Measurements from ENCODE around the gene BTLA.
A peak's percentile ranks its signal among the peaks of the same experiment; 100 is the strongest.
"Not testable (repeated sequence)": the region's sequence is repeated elsewhere in the genome, so short reads cannot be mapped to it uniquely, and the experiment has no call there.

BTLA gene

DNA sequence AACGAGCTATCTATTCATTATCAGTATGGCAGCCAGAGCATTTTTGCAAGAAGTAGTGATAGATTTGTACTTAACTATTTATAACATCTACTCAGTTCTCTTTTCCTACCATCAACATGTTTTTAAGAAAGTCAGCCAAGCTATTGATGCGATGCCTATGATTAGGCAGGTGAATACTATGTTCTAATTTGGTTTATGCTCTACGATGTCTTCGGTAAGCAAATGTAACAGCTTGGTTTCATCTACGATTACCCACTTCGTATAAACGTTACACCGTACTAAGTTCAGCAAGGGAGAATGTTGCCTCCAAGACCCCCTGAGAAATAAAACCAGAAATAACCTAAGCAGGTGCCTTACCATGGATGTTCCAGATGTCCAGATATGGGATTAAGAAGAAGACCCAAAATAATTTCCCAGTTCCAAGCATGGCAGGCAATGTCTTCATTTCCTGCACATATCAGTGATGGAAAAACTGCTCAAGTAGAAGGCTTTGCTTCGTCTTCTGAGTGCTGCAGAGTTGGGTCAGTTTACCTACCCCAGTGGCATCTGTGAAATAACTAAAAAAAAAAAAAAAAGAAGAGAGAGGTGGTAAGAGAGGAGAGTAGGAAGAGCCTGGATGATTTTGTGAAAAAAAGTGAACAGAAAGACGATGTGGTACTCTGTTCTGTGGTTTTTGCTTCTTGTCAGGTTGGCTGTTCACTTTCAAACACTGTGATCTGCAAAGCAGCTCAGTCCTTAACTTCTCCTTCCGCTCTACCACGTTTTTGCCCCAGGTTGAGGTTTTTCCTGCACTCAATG lies at the start of gene BTLA:
TSS of gene BTLA (minus strand) at position 559 of the 798 bp plus-strand sequence. CDS start at position 445, 114 bp downstream.
- DNase-seq, result no peak

GRCh38 chr3:112546216-112546759 lies 47.0 kb upstream of the BTLA start:
- DNase-seq, result no peak

GRCh38 chr3:112539825-112540650 lies 40.8 kb upstream of the BTLA start:
- no peak for DNase-seq

GRCh38 chr3:112531358-112531781 lies 32.1 kb upstream of the BTLA start:
- DNase-seq, result peak; percentile 21

- DNase-seq, result no peak
These were observed 31.3 kb upstream of the BTLA start for GRCh38 chr3:112530573-112530972.

DNA sequence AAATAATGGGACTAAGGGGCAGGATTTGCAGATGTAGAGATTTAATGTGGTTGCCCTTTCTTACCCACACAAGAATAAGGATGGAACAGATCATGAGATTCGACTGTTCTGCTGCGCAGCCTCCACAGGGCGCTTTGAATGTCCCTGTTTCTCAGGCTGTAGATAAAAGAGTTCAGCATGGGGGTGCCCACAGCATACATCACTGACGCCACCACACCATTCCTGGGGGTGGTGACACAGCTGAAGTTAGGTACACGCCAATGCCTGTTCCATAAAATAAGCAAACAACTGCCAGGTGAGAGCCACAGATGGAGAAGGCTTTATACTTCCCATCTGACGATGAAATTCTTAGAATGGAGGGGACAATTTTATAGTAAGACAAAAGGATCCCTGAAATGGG lies 24.9 kb upstream of the BTLA start:
- not testable (repeated sequence) for DNase-seq

- DNase-seq, result peak; percentile 35
These were observed 20.2 kb upstream of the BTLA start for GRCh38 chr3:112519424-112520001.

DNA sequence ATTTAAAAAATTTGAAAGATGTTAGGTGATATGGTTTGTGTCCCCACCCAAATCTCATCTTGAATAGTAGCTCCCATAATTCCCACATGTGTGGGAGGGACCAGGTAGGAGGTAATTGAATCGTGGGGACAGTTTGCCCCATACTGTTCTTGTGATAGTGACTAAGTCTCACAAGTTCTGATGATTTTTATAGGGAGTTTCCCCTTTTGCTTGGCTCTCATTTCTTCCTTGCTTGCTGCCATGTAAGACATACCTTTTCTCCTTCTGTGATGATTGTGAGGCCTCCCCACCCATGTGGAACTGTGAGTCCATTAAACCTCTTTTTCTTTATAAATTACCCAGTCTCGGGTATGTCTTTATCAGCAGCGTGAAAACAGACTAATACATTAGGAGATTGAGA lies 19.7 kb upstream of the BTLA start:
- DNase-seq, result not testable (repeated sequence)

DNA sequence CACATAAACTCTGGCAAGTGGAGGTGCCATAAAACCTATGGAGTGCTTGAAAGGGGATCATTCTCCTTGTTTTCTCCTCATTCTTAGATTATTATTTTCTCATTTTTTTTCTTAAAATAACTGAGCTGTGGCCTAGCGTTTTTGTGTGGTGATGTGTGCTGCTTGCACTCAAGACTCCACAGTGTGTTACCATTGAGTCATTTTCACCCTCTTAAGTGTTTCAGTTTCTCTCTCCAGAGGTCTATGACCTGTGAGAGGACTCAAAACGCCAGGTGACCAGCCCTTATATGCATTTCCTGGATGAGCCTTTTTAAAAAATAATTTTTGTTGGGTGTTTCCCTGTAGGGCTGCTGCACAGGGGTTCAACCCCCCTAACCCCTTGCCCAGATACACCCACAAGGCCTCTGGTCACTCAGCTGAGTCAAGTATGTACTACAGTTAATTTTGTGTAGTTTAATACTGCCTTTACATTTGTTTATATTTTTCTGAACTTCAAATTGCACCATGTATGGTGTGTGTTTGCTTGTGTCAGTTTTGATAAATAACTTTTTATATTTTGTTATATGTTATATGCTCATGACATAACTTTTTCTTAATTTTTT lies 15.4 kb upstream of the BTLA start:
- no peak for DNase-seq

DNA sequence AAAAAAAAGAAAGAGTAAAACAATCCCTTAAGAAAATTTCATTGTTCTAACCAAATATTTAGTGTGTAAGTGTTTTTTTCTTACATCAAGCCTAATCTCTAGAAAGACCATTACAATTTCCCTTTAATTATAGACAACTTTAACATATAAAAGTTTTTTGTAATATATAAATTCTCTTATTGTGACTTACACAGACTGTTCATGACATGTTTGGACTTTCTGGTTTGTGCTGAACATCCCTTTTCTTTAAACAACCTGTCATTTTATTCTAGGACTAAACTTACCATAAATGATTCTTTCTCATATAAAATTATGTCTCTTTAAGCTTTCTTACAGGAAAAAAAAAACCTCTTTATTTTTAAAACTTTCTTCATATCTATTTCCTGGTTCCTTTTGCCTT lies 13.0 kb upstream of the BTLA start:
- no peak for DNase-seq

DNA sequence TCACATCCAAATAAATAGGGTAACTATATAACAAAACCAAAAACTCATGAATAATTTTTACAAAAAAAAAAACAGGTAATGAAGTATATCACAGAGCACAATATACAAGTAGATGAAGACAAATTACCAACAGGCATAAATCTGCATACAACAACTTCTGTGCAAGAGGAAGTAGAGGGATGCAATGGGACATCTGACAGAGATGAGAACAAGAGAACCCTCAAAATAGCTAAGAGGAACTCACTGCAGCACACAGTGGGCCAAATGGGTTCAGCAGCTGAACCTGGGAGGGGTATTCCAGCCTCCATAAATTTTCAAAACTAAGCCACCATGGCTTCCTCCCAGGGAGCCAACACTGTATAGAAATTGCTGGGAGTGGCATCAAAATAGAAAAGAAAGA lies 9.6 kb upstream of the BTLA start:
- DNase-seq, result no peak

DNA sequence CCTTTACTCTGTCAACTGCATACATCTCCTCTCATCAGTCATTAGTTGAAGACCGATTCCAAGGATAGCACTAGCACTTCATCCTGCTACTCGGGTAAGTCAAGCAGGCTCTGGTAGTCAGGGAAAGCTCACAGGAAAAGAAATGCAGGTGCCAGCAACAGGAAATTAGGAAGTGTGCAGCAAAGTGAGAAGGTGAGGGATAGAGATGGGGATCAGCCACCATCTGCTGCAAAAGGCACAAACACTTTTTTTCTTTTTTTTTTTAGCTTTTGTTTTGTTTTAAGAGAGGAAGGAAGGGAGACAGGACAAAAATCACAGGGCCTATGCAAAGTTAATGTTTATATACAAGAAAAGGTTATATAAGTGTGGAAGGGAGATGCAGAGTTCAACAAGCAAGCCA lies 9.0 kb upstream of the BTLA start:
- peak; percentile 42 for DNase-seq

DNA sequence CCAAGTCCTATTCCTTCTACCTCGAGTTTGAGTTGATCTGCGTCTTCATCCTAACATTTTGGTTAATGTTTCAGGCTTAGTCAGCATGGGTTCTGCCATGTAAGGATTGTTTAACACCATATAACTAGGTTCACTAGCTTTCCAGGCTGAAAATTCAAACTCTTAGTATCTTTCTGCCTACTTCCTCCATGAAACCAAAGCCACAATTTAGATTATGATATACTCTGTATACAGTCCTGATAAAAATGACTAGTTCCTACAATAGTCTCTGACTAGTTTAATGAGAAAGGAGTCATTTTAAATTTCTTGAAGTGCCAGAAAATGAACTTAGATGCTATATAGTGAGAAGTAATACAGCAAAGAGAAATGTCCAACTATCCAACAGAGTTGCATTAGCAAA lies 6.6 kb upstream of the BTLA start:
- DNase-seq, result no peak

DNA sequence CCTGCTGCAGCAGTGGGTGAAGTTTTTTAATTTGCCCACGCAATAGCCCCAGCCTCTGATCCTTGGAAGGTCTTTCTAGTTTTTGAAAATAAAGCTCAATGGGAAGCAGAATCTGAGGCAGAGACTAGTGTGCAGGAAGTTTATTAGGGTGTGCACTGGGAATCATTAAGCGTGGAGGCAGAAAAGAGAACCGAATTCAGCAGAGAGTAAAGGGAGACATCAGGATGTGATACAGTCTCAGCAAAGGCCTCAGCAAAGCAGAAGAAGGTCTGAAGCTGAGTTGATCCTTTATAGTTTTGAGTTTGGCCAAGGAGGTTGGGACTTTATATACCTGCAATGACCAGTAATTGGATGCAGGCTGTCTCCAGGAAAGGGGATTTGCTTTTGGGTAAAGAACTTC lies 4.9 kb upstream of the BTLA start:
- DNase-seq, result no peak

- no peak for DNase-seq
These were observed 4.2 kb upstream of the BTLA start for GRCh38 chr3:112503304-112503972.

GRCh38 chr3:112500621-112501020 lies 1.3 kb upstream of the BTLA start:
- DNase-seq, result no peak

GRCh38 chr3:112497897-112498548 lies 1.2 kb downstream of the BTLA start:
- no peak for DNase-seq

- no peak for DNase-seq
These were observed 2.8 kb downstream of the BTLA start for GRCh38 chr3:112496366-112497067.

DNA sequence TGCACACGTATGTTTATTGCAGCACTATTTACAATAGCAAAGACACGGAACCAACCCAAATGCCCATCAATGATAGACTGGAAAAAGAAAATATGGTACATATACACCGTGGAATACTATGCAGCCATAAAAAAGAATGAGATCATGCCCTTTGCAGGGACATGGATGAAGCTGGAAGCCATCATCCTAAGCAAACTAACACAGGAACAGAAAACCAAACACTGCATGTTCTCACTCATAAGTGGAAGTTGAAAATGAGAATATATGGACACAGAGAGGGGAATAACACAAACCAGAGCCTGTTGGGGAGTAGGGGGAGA lies 4.9 kb downstream of the BTLA start:
- not testable (repeated sequence) for DNase-seq

GRCh38 chr3:112492124-112492523 lies 7.1 kb downstream of the BTLA start:
- no peak for DNase-seq

DNA sequence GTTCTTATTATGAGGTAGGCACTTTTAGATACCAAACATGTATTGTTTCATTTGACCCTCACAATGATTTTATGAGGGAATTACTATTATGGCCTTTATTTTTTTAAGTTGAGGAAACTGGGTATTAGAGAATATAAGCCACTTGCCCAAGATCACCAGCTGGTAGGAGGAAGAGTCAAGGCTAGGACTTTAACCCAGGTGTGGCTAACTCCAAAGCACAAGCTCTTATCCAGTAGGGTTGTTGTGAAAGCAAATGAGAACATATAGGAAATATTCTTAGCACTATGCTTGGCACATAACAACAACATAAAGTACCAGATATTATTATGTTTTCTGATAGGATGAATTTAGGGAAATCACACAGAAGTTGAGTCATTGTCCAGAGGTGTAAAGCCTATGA lies 7.9 kb downstream of the BTLA start:
- DNase-seq, result no peak

All from NCI-H2171 (cell line).